ENCODE results near the gene SCN2A. TPM values are rescaled to one million over a fixed set of nuclear protein-coding genes. Genes with fewer than 3 reads are reported as not detected.

SCN2A gene
- total RNA-seq, 1 experiment from 2014 or later, result 0.15 TPM

DNA sequence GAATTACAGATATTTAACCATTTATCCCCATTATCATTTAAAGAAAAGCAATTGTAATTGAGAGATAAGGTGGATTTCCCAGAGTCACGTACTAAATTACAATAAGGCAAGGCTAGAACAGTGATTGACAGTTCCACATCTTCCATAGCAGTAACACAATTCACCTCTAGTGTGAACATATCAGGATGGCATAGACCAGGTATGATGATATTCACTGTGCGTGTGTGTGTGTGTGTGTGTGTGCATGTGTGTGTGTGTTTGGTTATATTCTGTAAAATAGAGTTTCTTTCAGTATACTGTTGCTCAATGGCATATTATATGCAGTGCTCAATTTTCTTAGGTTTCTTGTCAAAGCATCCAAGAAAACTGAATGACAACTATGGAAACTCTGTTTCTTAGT is 1.7 kb downstream of the SCN2A start:
- POLR2A ChIA-PET (ENCODE audit: unreplicated experiment), result no interaction called here
- no peaks in the 10 kb centered on the region for H3K9me3 ChIP-seq (ENCODE audit: insufficient read depth, low read depth)

DNA sequence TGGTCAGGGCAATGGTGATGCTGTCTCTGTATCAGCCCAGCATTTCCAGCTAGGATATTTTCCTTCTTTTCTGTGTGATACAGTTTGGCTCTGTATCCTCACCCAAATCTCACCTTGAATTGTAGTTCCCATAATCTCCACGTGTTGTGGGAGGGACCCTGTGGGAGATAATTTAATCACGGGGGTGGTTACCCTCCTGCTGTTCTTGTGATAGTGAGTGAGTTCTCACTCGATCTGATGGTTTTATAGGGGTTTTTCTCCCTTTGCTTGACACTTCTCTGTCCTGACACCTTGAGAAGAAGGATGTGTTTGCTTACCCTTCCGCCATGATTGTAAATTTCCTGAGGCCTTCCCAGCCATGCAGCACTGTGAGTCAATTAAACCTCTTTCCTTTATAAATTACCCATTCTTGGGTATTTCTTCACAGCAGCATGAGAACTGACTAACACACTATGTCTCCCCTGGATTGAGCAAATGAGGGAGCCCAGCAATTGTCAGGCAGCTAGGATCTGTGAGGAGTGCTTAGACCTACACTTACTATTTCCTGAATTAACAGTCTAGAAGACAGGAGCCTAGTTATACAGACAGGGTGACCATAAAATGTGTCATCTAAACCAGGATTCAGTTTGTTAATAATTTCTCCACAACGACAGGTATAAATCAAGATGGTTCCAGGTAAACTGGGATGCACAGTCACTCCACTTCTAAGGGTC is 6.0 kb downstream of the SCN2A start:
- ChIA-PET CTCF (no interaction called here), POLR2A (ENCODE audit: unreplicated experiment) (no interaction called here)
- H2AFZ ChIP-seq, result no peak overlapping the region
- H4K20me1 ChIP-seq (ENCODE audit: insufficient read depth), result no peaks in the 10 kb centered on the region
- intact Hi-C loops (cut with micrococcal nuclease; ENCODE audit: unreplicated experiment), result loop anchor here (10.0 kb wide), 1 partner anchor 60 kb away; no protein-coding TSS in a partner anchor
- no peak overlapping the region for H3K4me2 ChIP-seq
- H3F3A ChIP-seq (ENCODE audit: insufficient read depth, low read depth), result no peaks in the 10 kb centered on the region
- no peak for DNase-seq
- no peak overlapping the region for H3K27ac ChIP-seq
- H3K36me3 ChIP-seq (ENCODE audit: low read depth), result no peaks in the 10 kb centered on the region
- no peaks in the 10 kb centered on the region for H3K9me2 ChIP-seq (ENCODE audit: insufficient read depth)
- no peak overlapping the region for H3K4me3 ChIP-seq
- no peaks in the 10 kb centered on the region for H3K4me1 ChIP-seq (replicated peaks; ENCODE audit: insufficient read depth)
- no peaks in the 10 kb centered on the region for H3K27me3 ChIP-seq (ENCODE audit: insufficient read depth, low read depth)
- no peaks in the 10 kb centered on the region for H3K9me3 ChIP-seq (ENCODE audit: insufficient read depth, low read depth)
- no TSS peak for BruUV-seq (replicated peaks)
- no peaks in the 10 kb centered on the region for H3K79me2 ChIP-seq (ENCODE audit: low read depth)
- TF ChIP-seq, protein P1, sequence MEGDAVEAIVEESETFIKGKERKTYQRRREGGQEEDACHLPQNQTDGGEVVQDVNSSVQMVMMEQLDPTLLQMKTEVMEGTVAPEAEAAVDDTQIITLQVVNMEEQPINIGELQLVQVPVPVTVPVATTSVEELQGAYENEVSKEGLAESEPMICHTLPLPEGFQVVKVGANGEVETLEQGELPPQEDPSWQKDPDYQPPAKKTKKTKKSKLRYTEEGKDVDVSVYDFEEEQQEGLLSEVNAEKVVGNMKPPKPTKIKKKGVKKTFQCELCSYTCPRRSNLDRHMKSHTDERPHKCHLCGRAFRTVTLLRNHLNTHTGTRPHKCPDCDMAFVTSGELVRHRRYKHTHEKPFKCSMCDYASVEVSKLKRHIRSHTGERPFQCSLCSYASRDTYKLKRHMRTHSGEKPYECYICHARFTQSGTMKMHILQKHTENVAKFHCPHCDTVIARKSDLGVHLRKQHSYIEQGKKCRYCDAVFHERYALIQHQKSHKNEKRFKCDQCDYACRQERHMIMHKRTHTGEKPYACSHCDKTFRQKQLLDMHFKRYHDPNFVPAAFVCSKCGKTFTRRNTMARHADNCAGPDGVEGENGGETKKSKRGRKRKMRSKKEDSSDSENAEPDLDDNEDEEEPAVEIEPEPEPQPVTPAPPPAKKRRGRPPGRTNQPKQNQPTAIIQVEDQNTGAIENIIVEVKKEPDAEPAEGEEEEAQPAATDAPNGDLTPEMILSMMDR (conservative IDR thresholded peaks at IDR 0.05), result no peak
- TF ChIP-seq EZH2 (IDR thresholded peaks at IDR 0.05; ENCODE audit: low read depth), result no peak

More for the DNA sequence above, 1.7 kb downstream of the SCN2A start:
- Histone ChIP-seq H3F3A (ENCODE audit: insufficient read depth, low read depth) (no peaks in the 10 kb centered on the region), H3K79me2 (ENCODE audit: low read depth) (no peaks in the 10 kb centered on the region), H4K20me1 (ENCODE audit: insufficient read depth) (no peaks in the 10 kb centered on the region), H3K9me2 (ENCODE audit: insufficient read depth) (no peaks in the 10 kb centered on the region), H2AFZ (no peak overlapping the region), H3K36me3 (ENCODE audit: low read depth) (no peaks in the 10 kb centered on the region), H3K4me2 (no peak overlapping the region), H3K4me3 (no peak overlapping the region), H3K4me1 (replicated peaks; ENCODE audit: insufficient read depth) (no peaks in the 10 kb centered on the region), H3K27ac (no peak overlapping the region), H3K27me3 (ENCODE audit: insufficient read depth, low read depth) (no peaks in the 10 kb centered on the region)
- BruUV-seq (replicated peaks), result no TSS peak
- CTCF ChIA-PET, result interaction anchor here (0.6 kb wide), 1 partner anchor 506 kb away, joined by 3 read pairs; no protein-coding TSS in a partner anchor
- TF ChIP-seq, protein P1 (conservative IDR thresholded peaks at IDR 0.05), result no peak
- no peak for TF ChIP-seq EZH2 (IDR thresholded peaks at IDR 0.05; ENCODE audit: low read depth)
- no peak for DNase-seq
- intact Hi-C loops (cut with micrococcal nuclease; ENCODE audit: unreplicated experiment), result loop anchor here (10.0 kb wide), 1 partner anchor 64 kb away; no protein-coding TSS in a partner anchor

DNA sequence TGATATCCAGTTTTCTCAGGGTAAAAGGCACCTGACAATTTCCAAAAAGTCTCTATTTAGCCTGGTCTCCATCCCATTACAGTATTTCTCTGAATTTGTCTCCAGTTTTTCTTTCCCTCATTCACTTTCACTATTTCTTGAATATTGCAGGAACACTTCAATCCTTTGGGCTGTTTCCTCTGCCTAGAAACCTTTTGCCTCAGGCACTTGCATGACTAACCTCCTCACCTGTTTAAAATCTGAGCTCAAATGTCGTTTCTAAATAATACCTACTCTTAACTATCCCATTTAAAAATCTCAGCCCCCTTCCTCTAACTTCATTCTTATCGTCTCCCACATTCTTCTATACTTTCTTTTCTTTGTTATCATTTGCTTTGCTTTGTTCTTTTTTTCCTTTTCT is 9.0 kb downstream of the SCN2A start:
- no peaks in the 10 kb centered on the region for H3K4me1 ChIP-seq (replicated peaks; ENCODE audit: insufficient read depth)
- intact Hi-C loops (cut with micrococcal nuclease; ENCODE audit: unreplicated experiment), result loop anchor here (10.0 kb wide), 1 partner anchor 57 kb away; no protein-coding TSS in a partner anchor
- H3K36me3 ChIP-seq (ENCODE audit: low read depth), result no peaks in the 10 kb centered on the region
- ChIA-PET CTCF (no interaction called here), POLR2A (ENCODE audit: unreplicated experiment) (no interaction called here)
- H2AFZ ChIP-seq, result no peak overlapping the region
- no peak overlapping the region for H3K27ac ChIP-seq
- no peaks in the 10 kb centered on the region for H3K9me2 ChIP-seq (ENCODE audit: insufficient read depth)
- H3K4me2 ChIP-seq, result no peak overlapping the region
- H3F3A ChIP-seq (ENCODE audit: insufficient read depth, low read depth), result no peaks in the 10 kb centered on the region
- DNase-seq, result no peak
- H3K4me3 ChIP-seq, result no peak overlapping the region
- TF ChIP-seq, protein P1 (conservative IDR thresholded peaks at IDR 0.05), result no peak
- no peak for TF ChIP-seq EZH2 (IDR thresholded peaks at IDR 0.05; ENCODE audit: low read depth)
- BruUV-seq (replicated peaks), result no TSS peak
- H3K79me2 ChIP-seq (ENCODE audit: low read depth), result no peaks in the 10 kb centered on the region
- H4K20me1 ChIP-seq (ENCODE audit: insufficient read depth), result no peaks in the 10 kb centered on the region
- H3K9me3 ChIP-seq (ENCODE audit: insufficient read depth, low read depth), result no peaks in the 10 kb centered on the region
- no peaks in the 10 kb centered on the region for H3K27me3 ChIP-seq (ENCODE audit: insufficient read depth, low read depth)
